GM19035 (cell line): ENCODE measurements around the gene NYNRIN.

Experiments
- ATAC-seq: cut with Tn5 transposase; IDR thresholded peaks from one replicate; pipeline ENCODE4 v1.9.1; 2021; ENCODE audit not compliant: unreplicated experiment

Gene NYNRIN

GRCh38 chr14:24414077-24414476, 15.3 kb downstream of the NYNRIN start:
- ATAC-seq, result no peak

- ATAC-seq, result no peak
Observed at GRCh38 chr14:24414732-24415420, 16.1 kb downstream of the NYNRIN start.

GRCh38 chr14:24415421-24416253, 16.8 kb downstream of the NYNRIN start:
- no peak for ATAC-seq

- no peak for ATAC-seq
Observed at GRCh38 chr14:24416254-24416931, 17.6 kb downstream of the NYNRIN start.

GRCh38 chr14:24416932-24417619, 18.3 kb downstream of the NYNRIN start:
- ATAC-seq, result no peak

GRCh38 chr14:24417832-24418491, 19.2 kb downstream of the NYNRIN start:
- no peak for ATAC-seq

- ATAC-seq, result no peak
Observed at GRCh38 chr14:24418492-24418873, 19.7 kb downstream of the NYNRIN start.

- no peak for ATAC-seq
Observed at GRCh38 chr14:24422261-24422660, 23.5 kb downstream of the NYNRIN start.

- ATAC-seq, result no peak
Observed at GRCh38 chr14:24422694-24423601, 24.1 kb downstream of the NYNRIN start.

GRCh38 chr14:24425704-24426103, 26.9 kb downstream of the NYNRIN start:
- ATAC-seq, result no peak

- no peak for ATAC-seq
Observed at GRCh38 chr14:24426150-24426911, 27.5 kb downstream of the NYNRIN start.

GRCh38 chr14:24426912-24427536, 28.2 kb downstream of the NYNRIN start:
- no peak for ATAC-seq

- ATAC-seq, result no peak
Observed at GRCh38 chr14:24427537-24428508, 29.0 kb downstream of the NYNRIN start.

- no peak for ATAC-seq
Observed at GRCh38 chr14:24428628-24429394, 30.0 kb downstream of the NYNRIN start.

GRCh38 chr14:24429395-24430142, 30.8 kb downstream of the NYNRIN start, which contains the start of the genes CBLN3 and KHNYN:
Gene CBLN3, minus strand, starts transcription at chr14:24429668. Its CDS starts 614 bp downstream, at chr14:24429054.
Gene KHNYN, plus strand, starts transcription at chr14:24429954. Its CDS starts 777 bp downstream, at chr14:24430731.
- ATAC-seq, result peak; percentile 79
